Cardiac muscle cell (in vitro differentiated cells and primary cell): ENCODE data around the gene ZNF23. TPM values are rescaled to one million over a fixed set of nuclear protein-coding genes. Genes with fewer than 3 reads are reported as not detected.

ENCODE experiments used
- DNase-seq, 2 donors: peaks; one replicate each; pipeline versions ENCODE4 v3.0.0 to v3.0.0-alpha.2; 2010 to 2017; ENCODE audit warnings: low read depth in 1 of 2, low spot score in 1 of 2
- H3K27ac ChIP-seq: fragments of 200-600 bp; sonication (generic); 2 replicates; pipeline ENCODE4 v1.5.1; 2016
- H3K27me3 ChIP-seq: fragments of 200-600 bp; sonication (generic); 2 replicates; pipeline ENCODE4 v1.6.0; 2016; ENCODE audit warnings: control low read depth
- H3K36me3 ChIP-seq: fragments of 200-600 bp; sonication (generic); 2 replicates; pipeline ENCODE4 v1.5.1; 2016; ENCODE audit warnings: control low read depth
- H3K4me1 ChIP-seq: fragments of 200-600 bp; sonication (generic); 2 replicates; pipeline ENCODE4 v1.8.1; 2017; ENCODE audit warnings: low read depth, mild to moderate bottlenecking, mixed run types
- H3K4me3 ChIP-seq: fragments of 200-600 bp; sonication (generic); 2 replicates; pipeline ENCODE4 v1.5.1; 2016; ENCODE audit warnings: mild to moderate bottlenecking
- H3K9me3 ChIP-seq: fragments of 200-600 bp; sonication (generic); 2 replicates; pipeline ENCODE4 v1.5.1; 2017; ENCODE audit warnings: low read depth, mild to moderate bottlenecking, control low read depth
- CTCF ChIP-seq: IDR thresholded peaks from 2 replicates; pipeline ENCODE4 v1.5.1; 2012; ENCODE audit warnings: low read depth, mild to moderate bottlenecking, low read length
- polyA plus RNA-seq: library from polyadenylated mRNA; unstranded; fragments of >200 nt; fragmentation: Nextera tagmentation; extraction: Ambion mirVana; gene quantifications from 2 replicates; pipeline ENCODE4 v1.2.1, GENCODE V29; 2016
- total RNA-seq: library from RNA; depleted of rRNA; stranded (reverse); fragments of >200 nt; gene quantifications from 2 replicates; pipeline ENCODE4 v1.2.3, GENCODE V29; 2016

Gene ZNF23
- total and polyA plus RNA-seq, 2 experiments from 2014 or later: 8.0 to 8.5 TPM

DNA sequence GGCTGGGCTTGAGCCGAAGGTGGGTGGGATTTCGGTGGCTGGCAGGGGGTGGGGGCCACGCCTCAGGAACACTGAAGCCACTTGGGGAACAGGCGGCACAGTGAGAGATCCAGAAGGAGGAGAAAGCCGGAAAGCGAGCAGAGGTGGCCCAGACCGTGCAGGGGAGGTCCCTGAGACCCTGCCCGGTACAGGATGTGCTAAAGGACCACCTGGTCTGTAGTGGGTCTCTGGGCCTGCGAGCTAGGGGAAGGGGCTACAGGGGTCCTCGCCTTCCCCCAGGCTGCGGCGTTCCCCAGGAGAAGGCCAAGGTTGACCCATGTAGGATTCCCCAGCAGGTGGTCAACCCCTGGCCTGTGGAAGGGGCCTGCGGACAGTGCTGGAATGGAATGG lies 20.0 kb downstream of the ZNF23 start, which contains the start of gene TLE7:
Gene TLE7 (minus strand): TSS at position 4 of the 390 bp plus-strand sequence. CDS start 8,730 bp downstream, outside the sequence.
- Histone ChIP-seq H3K27me3 (no peaks in the 10 kb centered on the region), H3K9me3 (no peaks in the 10 kb centered on the region), H3K4me1 (no peaks in the 10 kb centered on the region), H3K36me3 (no peaks in the 10 kb centered on the region), H3K4me3 (no peak within 1 kb of the TSS), H3K27ac (no peak within 1 kb of the TSS)
- no peak for TF ChIP-seq CTCF
- DNase-seq: no peak

DNA sequence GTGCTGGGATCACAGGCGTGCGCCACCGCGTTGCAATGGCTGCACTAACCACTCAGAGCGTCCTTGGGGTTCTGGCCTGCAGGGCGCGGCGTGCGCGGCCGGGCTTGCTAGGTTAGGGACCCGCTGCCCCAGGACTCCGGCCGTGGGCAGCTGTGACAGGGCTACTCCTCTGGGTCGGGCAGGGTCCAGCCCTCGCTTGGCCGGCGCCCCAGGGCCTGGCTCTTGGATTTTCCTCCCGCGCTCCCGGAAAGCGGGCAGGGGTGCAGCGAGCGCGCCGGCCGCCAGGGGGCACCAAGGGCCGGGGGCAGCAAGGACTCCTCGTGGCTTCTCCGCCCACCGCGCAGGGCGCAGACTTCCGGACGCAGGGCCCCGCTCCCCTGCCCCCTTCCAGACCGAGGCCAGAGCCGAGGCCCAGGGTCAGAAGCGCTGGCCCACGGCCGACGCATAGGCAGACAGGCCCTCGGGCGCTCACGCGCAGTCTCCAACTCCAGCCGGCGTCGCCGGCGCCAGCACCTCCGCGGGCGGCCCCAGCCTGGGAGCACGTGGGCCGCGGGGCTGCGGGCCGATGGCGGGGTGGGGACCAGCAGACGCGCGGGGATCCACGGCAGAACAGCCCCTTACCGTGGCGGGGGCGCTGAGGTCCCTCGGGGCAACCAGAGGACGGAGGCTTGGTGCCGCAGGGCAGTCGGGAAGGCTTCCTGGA lies 20.5 kb downstream of the ZNF23 start:
- TF ChIP-seq CTCF: peak; percentile 50
- Histone ChIP-seq H3K9me3 (no peaks in the 10 kb centered on the region), H3K27me3 (no peaks in the 10 kb centered on the region), H3K4me3 (no peak overlapping the region), H3K27ac (no peak overlapping the region), H3K4me1 (no peaks in the 10 kb centered on the region), H3K36me3 (no peaks in the 10 kb centered on the region)
- DNase-seq: peak in 1 of 2 donors; percentile 30

GRCh38 chr16:71440669-71441347 lies 21.2 kb downstream of the ZNF23 start:
- Histone ChIP-seq H3K36me3 (no peaks in the 10 kb centered on the region), H3K27ac (no peak overlapping the region), H3K9me3 (no peaks in the 10 kb centered on the region), H3K4me1 (no peaks in the 10 kb centered on the region), H3K4me3 (no peak overlapping the region), H3K27me3 (no peaks in the 10 kb centered on the region)
- peak; percentile 36 for TF ChIP-seq CTCF
- peak in 1 of 2 donors; percentile 20 for DNase-seq

GRCh38 chr16:71439523-71439922 lies 22.5 kb downstream of the ZNF23 start:
- no peaks in the 10 kb centered on the region for H3K36me3 ChIP-seq
- H3K27me3 ChIP-seq: no peaks in the 10 kb centered on the region
- TF ChIP-seq CTCF: no peak
- H3K4me1 ChIP-seq: no peaks in the 10 kb centered on the region
- peak in 1 of 2 donors; percentile 72 for DNase-seq
- H3K27ac ChIP-seq: no peak overlapping the region
- H3K4me3 ChIP-seq: no peak overlapping the region
- no peaks in the 10 kb centered on the region for H3K9me3 ChIP-seq

DNA sequence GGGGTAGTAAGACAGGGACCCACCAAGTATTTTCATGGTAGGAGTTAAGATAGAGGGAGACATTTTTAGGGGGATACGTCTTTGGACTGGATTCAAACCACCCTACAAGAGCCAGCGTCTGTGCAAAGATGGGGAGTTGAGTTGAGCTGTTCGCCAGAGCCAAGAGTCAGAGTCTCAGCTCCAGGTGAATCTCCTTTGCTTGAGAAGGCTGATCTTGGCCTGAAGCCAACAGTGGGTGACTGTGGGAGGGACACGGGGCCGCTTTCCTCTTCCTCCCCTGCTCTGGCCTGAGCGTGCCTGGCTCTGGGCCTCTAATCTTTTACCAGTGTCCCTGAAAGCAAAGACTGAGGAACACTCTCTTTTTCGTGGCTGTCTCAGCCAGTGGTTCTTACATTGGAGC lies 25.6 kb downstream of the ZNF23 start:
- Histone ChIP-seq H3K4me3 (no peak overlapping the region), H3K27me3 (peaks cover 11% of the 10 kb centered on the region), H3K9me3 (no peaks in the 10 kb centered on the region), H3K36me3 (no peaks in the 10 kb centered on the region), H3K4me1 (no peaks in the 10 kb centered on the region), H3K27ac (no peak overlapping the region)
- no peak for TF ChIP-seq CTCF
- no peak for DNase-seq
